Stimulated activated CD4-positive, alpha-beta T cell treated with anti-CD3 and anti-CD28 coated beads, Interleukin-1b, Interleukin-23, amount 100 ng/mL, for 1 hour (primary cell): ENCODE measurements around the gene AKT2.
A peak's percentile ranks its signal among the peaks of the same experiment; 100 is the strongest.

Experiments used
- DNase-seq, 2 donors: peaks; one replicate each; pipeline ENCODE4 v3.0.0-alpha.2; 2020; ENCODE audit warnings: low read depth in 2 of 2

The AKT2 gene

GRCh38 chr19:40190891-40191835 is 94.0 kb downstream of the AKT2 start, which contains the start of gene MAP3K10:
Gene MAP3K10, plus strand, starts transcription at chr19:40191426. Its CDS starts 606 bp downstream, at chr19:40192032.
- peak; percentile 13 to 61 for DNase-seq

- no peak for DNase-seq
Observed at GRCh38 chr19:40184273-40184672, 100.9 kb downstream of the AKT2 start.
